ENCODE results near the gene C4BPA.

The C4BPA gene

GRCh38 chr1:207173396-207173795 is 69.4 kb downstream of the C4BPA start:
- no peak for TF ChIP-seq CTCF (IDR thresholded peaks at IDR 0.05; ENCODE audit: insufficient read depth, missing control alignments)
- no peak for FAIRE-seq
- DNase-seq (ENCODE audit: insufficient read length, low spot score), result no peak

GRCh38 chr1:207174913-207175312 is 70.9 kb downstream of the C4BPA start:
- TF ChIP-seq CTCF (IDR thresholded peaks at IDR 0.05; ENCODE audit: insufficient read depth, missing control alignments), result no peak
- FAIRE-seq (no peak), DNase-seq (ENCODE audit: insufficient read length, low spot score) (no peak)

DNA sequence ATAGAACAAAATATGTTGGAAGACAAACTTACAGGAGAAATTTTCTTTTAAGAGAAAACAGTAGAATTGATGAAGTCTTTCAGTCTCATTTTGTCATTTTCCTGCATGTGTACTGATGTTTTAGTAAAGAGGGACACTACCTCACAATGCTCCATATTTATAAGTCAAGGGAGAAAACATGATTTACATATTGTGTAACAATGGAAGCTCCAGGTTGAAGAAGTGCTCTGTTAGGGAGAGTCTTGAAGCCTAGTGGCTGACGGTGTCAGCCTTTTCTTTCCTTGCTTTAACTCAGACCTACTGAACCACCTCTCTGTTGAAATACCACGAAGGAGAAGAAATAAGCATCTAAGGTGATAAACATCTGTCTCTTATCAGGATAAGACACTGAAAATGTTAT is 75.0 kb downstream of the C4BPA start:
- TF ChIP-seq CTCF (IDR thresholded peaks at IDR 0.05; ENCODE audit: insufficient read depth, missing control alignments), result no peak
- FAIRE-seq (no peak), DNase-seq (ENCODE audit: insufficient read length, low spot score) (no peak)

DNA sequence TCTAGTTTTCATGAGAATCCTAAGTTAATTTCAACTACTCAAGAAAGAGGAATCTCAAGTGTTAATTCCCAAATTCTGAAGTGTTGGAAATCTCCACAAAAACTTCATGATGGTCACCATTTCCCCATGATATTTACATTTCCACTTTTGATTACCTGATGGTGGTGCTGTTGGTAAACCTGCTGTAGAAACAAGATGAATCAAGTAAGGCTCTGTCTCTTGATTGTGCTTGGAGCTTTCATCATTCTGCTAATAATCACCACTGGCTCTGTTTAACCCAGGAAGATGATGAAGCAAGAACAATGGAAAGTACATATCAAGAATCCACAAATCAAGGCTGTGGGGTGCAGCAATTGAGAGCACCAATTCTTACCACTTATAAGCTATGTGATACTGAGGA is 77.8 kb downstream of the C4BPA start:
- TF ChIP-seq CTCF (IDR thresholded peaks at IDR 0.05; ENCODE audit: insufficient read depth, missing control alignments), result peak; percentile 24
- FAIRE-seq, result no peak
- no peak for DNase-seq (ENCODE audit: insufficient read length, low spot score)

DNA sequence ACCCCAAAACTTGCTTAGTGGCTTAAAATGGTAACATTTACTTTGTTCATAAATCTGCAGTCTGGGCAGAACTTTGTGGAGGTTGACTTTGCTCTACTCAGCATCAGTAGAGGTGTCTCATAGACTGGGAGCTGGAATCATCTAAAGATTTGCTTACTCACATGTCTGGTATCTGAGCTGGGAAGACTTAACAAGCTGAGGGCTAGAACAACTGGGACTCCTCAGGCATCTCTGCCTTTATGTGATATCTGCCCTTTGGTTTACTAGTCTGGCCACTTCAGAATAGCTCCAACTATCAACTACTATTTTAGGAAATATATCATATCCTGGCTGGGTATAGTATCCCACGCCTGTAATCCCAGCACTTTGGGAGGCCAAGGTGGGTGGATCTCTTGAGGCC is 82.5 kb downstream of the C4BPA start:
- no peak for FAIRE-seq

GRCh38 chr1:207188901-207189300 is 84.9 kb downstream of the C4BPA start:
- TF ChIP-seq CTCF (IDR thresholded peaks at IDR 0.05; ENCODE audit: insufficient read depth, missing control alignments), result no peak
- FAIRE-seq, result no peak

More for the DNA sequence above, 82.5 kb downstream of the C4BPA start:
- no peak for TF ChIP-seq CTCF (IDR thresholded peaks at IDR 0.05; ENCODE audit: insufficient read depth, missing control alignments)
- no peak for DNase-seq (ENCODE audit: insufficient read length, low spot score)

GRCh38 chr1:207191061-207191460 is 87.0 kb downstream of the C4BPA start:
- no peak for TF ChIP-seq CTCF (IDR thresholded peaks at IDR 0.05; ENCODE audit: insufficient read depth, missing control alignments)
- DNase-seq (ENCODE audit: insufficient read length, low spot score) (no peak), FAIRE-seq (no peak)

More at GRCh38 chr1:207188901-207189300, 84.9 kb downstream of the C4BPA start:
- DNase-seq (ENCODE audit: insufficient read length, low spot score), result no peak
